Naive thymus-derived CD4-positive, alpha-beta T cell (primary cell): ENCODE measurements around the gene ARHGAP24. TPM values are rescaled to one million over a fixed set of nuclear protein-coding genes. Genes with fewer than 3 reads are reported as not detected.

Experiments used
- ATAC-seq: fragments of 150-1000 bp; cut with Tn5 transposase; 2 replicates; pipeline ENCODE4 v1.10.0; 2021; ENCODE audit warnings: mild to moderate bottlenecking, moderate library complexity
- CTCF ChIA-PET: fragments of 350-600 bp; sonication (Branson Sonifier 250); formaldehyde crosslinking; loops from one replicate; lab custom pipeline; 2021; ENCODE audit warnings: antibody characterized with exemption; lab: Charles Lee
- POLR2A ChIA-PET: fragments of 350-600 bp; sonication (Branson Sonifier 250); formaldehyde crosslinking; loops from one replicate; lab custom pipeline; 2021; ENCODE audit warnings: antibody characterized with exemption, inconsistent platforms; lab: Charles Lee
- DNase-seq, 9 donors: peaks; one replicate each; pipeline versions ENCODE4 v3.0.0 to v3.0.0-alpha.2; 2020 to 2022; ENCODE audit warnings: mixed read lengths in 1 of 9
- H3K27ac ChIP-seq: one replicate; pipeline ENCODE4 v1.7.0; 2013; ENCODE audit warnings: mild to moderate bottlenecking, low read depth, low read length, moderate library complexity
- H3K27me3 ChIP-seq, 2 donors: one replicate each; pipeline ENCODE4 v1.7.0; 2013; ENCODE audit warnings: low read length in 2 of 2, mild to moderate bottlenecking in 2 of 2, moderate library complexity in 2 of 2; ENCODE audit not compliant: control insufficient read depth in 2 of 2, insufficient read depth in 2 of 2
- H3K36me3 ChIP-seq, 3 experiments: 1 replicate in 2 of 3; 2 replicates in 1 of 3; pipeline ENCODE4 v1.7.0; 2013; ENCODE audit warnings: low read length in 3 of 3, mild to moderate bottlenecking in 3 of 3, moderate library complexity in 1 of 3; ENCODE audit not compliant: insufficient read depth in 3 of 3, control insufficient read depth in 2 of 3
- H3K4me1 ChIP-seq, 2 donors: one replicate each; pipeline ENCODE4 v1.7.0; 2013; ENCODE audit warnings: low read length in 2 of 2, mild to moderate bottlenecking in 2 of 2, moderate library complexity in 1 of 2; ENCODE audit not compliant: control insufficient read depth in 2 of 2, insufficient read depth in 2 of 2
- H3K4me3 ChIP-seq: 2 replicates; pipeline ENCODE4 v1.7.0; 2013; ENCODE audit warnings: mild to moderate bottlenecking, low read length
- H3K9me3 ChIP-seq, 3 experiments: 1 replicate in 2 of 3; 2 replicates in 1 of 3; pipeline ENCODE4 v1.7.0; 2013; ENCODE audit warnings: low read length in 3 of 3; ENCODE audit not compliant: control insufficient read depth in 2 of 3
- H3K27ac Mint-ChIP-seq, 9 donors: one replicate each; pipeline ENCODE4 v1.8.0; 2020 to 2022; ENCODE audit warnings: mixed read lengths in 9 of 9, mild to moderate bottlenecking in 8 of 9, moderate library complexity in 5 of 9, inconsistent platforms in 2 of 9
- H3K27me3 Mint-ChIP-seq, 5 donors: one replicate each; pipeline ENCODE4 v1.8.0; 2021 to 2022; ENCODE audit warnings: mixed read lengths in 5 of 5, mild to moderate bottlenecking in 1 of 5
- H3K36me3 Mint-ChIP-seq, 5 donors: one replicate each; pipeline ENCODE4 v1.8.0; 2020 to 2022; ENCODE audit warnings: mixed read lengths in 5 of 5, mild to moderate bottlenecking in 3 of 5, inconsistent platforms in 1 of 5
- H3K4me1 Mint-ChIP-seq, 7 donors: one replicate each; pipeline ENCODE4 v1.8.0; 2020 to 2022; ENCODE audit warnings: mixed read lengths in 7 of 7, mild to moderate bottlenecking in 3 of 7, inconsistent platforms in 1 of 7
- H3K4me3 Mint-ChIP-seq, 10 donors: one replicate each; pipeline ENCODE4 v1.8.0; 2020 to 2022; ENCODE audit warnings: mild to moderate bottlenecking in 10 of 10, mixed read lengths in 10 of 10, moderate library complexity in 6 of 10, inconsistent platforms in 2 of 10
- H3K9me3 Mint-ChIP-seq, 11 donors: one replicate each; pipeline ENCODE4 v1.8.0; 2020 to 2022; ENCODE audit warnings: mixed read lengths in 11 of 11, mild to moderate bottlenecking in 4 of 11, inconsistent platforms in 1 of 11, moderate library complexity in 1 of 11
- intact Hi-C, 2 donors: fragments of 100-400 bp; cut with micrococcal nuclease; formaldehyde crosslinking; loops; one replicate each; pipeline ENCODE4 v1.15.1; 2023
- polyA plus RNA-seq, 2 donors: library from polyadenylated mRNA; unstranded; fragments of 300-500 nt; fragmentation: Illumina TruSeq; gene quantifications; one replicate each; pipeline ENCODE4 v1.2.3, GENCODE V29; 2021
- total RNA-seq, 6 experiments: library from RNA in 5 of 6; stranded (reverse) in 5 of 6; gene quantifications; 1 replicate in 5 of 6; 2 replicates in 1 of 6; pipeline ENCODE4 v1.2.3 and lab custom pipeline; 2021 to 2026

Gene ARHGAP24
- total and polyA plus RNA-seq, 7 experiments from 2014 or later = 0.41 to 12.7 (median 1.3) TPM; not detected in 3

GRCh38 chr4:85717847-85718246, 242.9 kb downstream of the ARHGAP24 start:
- Histone ChIP-seq H3K36me3 (no peaks in the 10 kb centered on the region), H3K4me1 (no peaks in the 10 kb centered on the region), H3K27ac (no peak overlapping the region), H3K9me3 (no peaks in the 10 kb centered on the region), H3K27me3 (no peaks in the 10 kb centered on the region), H3K4me3 (no peak overlapping the region)
- ATAC-seq (no peak), DNase-seq (no peak)
- Mint-ChIP-seq H3K4me1 (no peaks in the 10 kb centered on the region), H3K4me3 (no peak overlapping the region), H3K36me3 (no peaks in the 10 kb centered on the region), H3K9me3 (peaks cover 0 to 3% (median 0%) of the 10 kb centered on the region in 11 donors), H3K27ac (no peak overlapping the region), H3K27me3 (no peaks in the 10 kb centered on the region)
- ChIA-PET POLR2A (no interaction called here), CTCF (no interaction called here)
- intact Hi-C loops = no loop called here

DNA sequence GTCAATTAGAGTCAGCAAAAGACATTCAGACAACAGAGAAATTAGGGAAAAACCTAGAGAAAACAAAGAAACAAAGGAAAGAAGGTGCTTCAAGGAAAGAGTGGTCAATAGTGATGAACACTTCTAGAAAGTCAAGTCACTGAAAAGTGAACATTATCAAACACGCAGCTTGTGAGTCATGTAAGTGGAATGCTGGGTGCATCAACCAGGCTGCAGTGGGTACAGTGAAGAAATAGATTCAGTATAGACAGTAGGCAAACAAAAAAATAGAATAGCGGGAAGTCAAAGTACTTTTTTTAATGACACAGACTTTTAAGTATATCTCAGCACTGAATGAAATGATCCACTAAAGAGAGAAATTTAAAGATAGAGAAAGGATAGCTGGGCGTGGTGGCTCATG, 245.8 kb downstream of the ARHGAP24 start:
- ATAC-seq = no peak
- ChIA-PET POLR2A (no interaction called here), CTCF (no interaction called here)
- Mint-ChIP-seq H3K36me3 (no peaks in the 10 kb centered on the region), H3K4me1 (peaks cover 0 to 2% (median 0%) of the 10 kb centered on the region in 7 donors), H3K27ac (no peak overlapping the region), H3K4me3 (no peak overlapping the region), H3K27me3 (no peaks in the 10 kb centered on the region), H3K9me3 (peaks cover 0 to 3% (median 0%) of the 10 kb centered on the region in 11 donors)
- H3K4me3 ChIP-seq = no peak overlapping the region
- no peaks in the 10 kb centered on the region for H3K36me3 ChIP-seq
- no peak overlapping the region for H3K27ac ChIP-seq
- H3K27me3 ChIP-seq = no peaks in the 10 kb centered on the region
- DNase-seq = no peak
- H3K9me3 ChIP-seq = no peaks in the 10 kb centered on the region
- intact Hi-C loops = no loop called here
- H3K4me1 ChIP-seq = no peaks in the 10 kb centered on the region

- Mint-ChIP-seq H3K4me1 (peaks cover 0 to 2% (median 0%) of the 10 kb centered on the region in 7 donors), H3K27me3 (no peaks in the 10 kb centered on the region), H3K9me3 (peaks cover 0 to 3% (median 0%) of the 10 kb centered on the region in 11 donors), H3K4me3 (no peak overlapping the region), H3K27ac (no peak overlapping the region), H3K36me3 (no peaks in the 10 kb centered on the region)
- DNase-seq = no peak
- ChIA-PET POLR2A (no interaction called here), CTCF (no interaction called here)
- Histone ChIP-seq H3K9me3 (no peaks in the 10 kb centered on the region), H3K36me3 (no peaks in the 10 kb centered on the region), H3K27ac (no peak overlapping the region), H3K27me3 (no peaks in the 10 kb centered on the region), H3K4me3 (no peak overlapping the region), H3K4me1 (no peaks in the 10 kb centered on the region)
- ATAC-seq = no peak
- intact Hi-C loops = no loop called here
These were observed 247.5 kb downstream of the ARHGAP24 start for GRCh38 chr4:85722401-85722800.

GRCh38 chr4:85722807-85723206, 247.9 kb downstream of the ARHGAP24 start:
- intact Hi-C loops = no loop called here
- Mint-ChIP-seq H3K9me3 (peaks cover 0 to 5% (median 0%) of the 10 kb centered on the region in 11 donors), H3K36me3 (no peaks in the 10 kb centered on the region), H3K4me3 (no peak overlapping the region), H3K4me1 (peaks cover 0 to 2% (median 0%) of the 10 kb centered on the region in 7 donors), H3K27me3 (no peaks in the 10 kb centered on the region), H3K27ac (no peak overlapping the region)
- H3K4me1 ChIP-seq = no peaks in the 10 kb centered on the region
- DNase-seq (no peak), ATAC-seq (no peak)
- H3K9me3 ChIP-seq = no peaks in the 10 kb centered on the region
- ChIA-PET CTCF (no interaction called here), POLR2A (no interaction called here)
- H3K36me3 ChIP-seq = no peaks in the 10 kb centered on the region
- no peak overlapping the region for H3K4me3 ChIP-seq
- H3K27ac ChIP-seq = no peak overlapping the region
- H3K27me3 ChIP-seq = no peaks in the 10 kb centered on the region

GRCh38 chr4:85724791-85725563, 250.0 kb downstream of the ARHGAP24 start:
- Histone ChIP-seq H3K27ac (no peak overlapping the region), H3K36me3 (no peaks in the 10 kb centered on the region), H3K9me3 (no peaks in the 10 kb centered on the region), H3K27me3 (no peaks in the 10 kb centered on the region), H3K4me3 (no peak overlapping the region), H3K4me1 (no peaks in the 10 kb centered on the region)
- Mint-ChIP-seq H3K27ac (no peak overlapping the region), H3K4me1 (peaks cover 0 to 2% (median 0%) of the 10 kb centered on the region in 7 donors), H3K27me3 (no peaks in the 10 kb centered on the region), H3K36me3 (no peaks in the 10 kb centered on the region), H3K4me3 (no peak overlapping the region), H3K9me3 (peaks cover 0 to 5% (median 0%) of the 10 kb centered on the region in 11 donors)
- CTCF ChIA-PET = no interaction called here
- intact Hi-C loops = no loop called here
- DNase-seq (no peak), ATAC-seq (no peak)
- POLR2A ChIA-PET = no interaction called here

GRCh38 chr4:85725721-85726170, 250.8 kb downstream of the ARHGAP24 start:
- H3K36me3 ChIP-seq = no peaks in the 10 kb centered on the region
- intact Hi-C loops = no loop called here
- no peaks in the 10 kb centered on the region for H3K9me3 ChIP-seq
- POLR2A ChIA-PET = no interaction called here
- Mint-ChIP-seq H3K27me3 (no peaks in the 10 kb centered on the region), H3K9me3 (peaks cover 0 to 5% (median 0%) of the 10 kb centered on the region in 11 donors), H3K27ac (no peak overlapping the region), H3K36me3 (no peaks in the 10 kb centered on the region), H3K4me3 (no peak overlapping the region), H3K4me1 (peaks cover 0 to 2% (median 0%) of the 10 kb centered on the region in 7 donors)
- no peak for DNase-seq
- peak; percentile 59 for ATAC-seq
- H3K27me3 ChIP-seq = no peaks in the 10 kb centered on the region
- no peak overlapping the region for H3K4me3 ChIP-seq
- H3K4me1 ChIP-seq = no peaks in the 10 kb centered on the region
- H3K27ac ChIP-seq = no peak overlapping the region
- CTCF ChIA-PET = no interaction called here

- intact Hi-C loops = no loop called here
- Histone ChIP-seq H3K4me3 (no peak overlapping the region), H3K27me3 (no peaks in the 10 kb centered on the region), H3K27ac (no peak overlapping the region), H3K4me1 (no peaks in the 10 kb centered on the region), H3K9me3 (no peaks in the 10 kb centered on the region), H3K36me3 (no peaks in the 10 kb centered on the region)
- peaks cover 0 to 5% (median 0%) of the 10 kb centered on the region in 11 donors for H3K9me3 Mint-ChIP-seq
- no peaks in the 10 kb centered on the region for H3K27me3 Mint-ChIP-seq
- H3K27ac Mint-ChIP-seq = no peak overlapping the region
- ChIA-PET POLR2A (no interaction called here), CTCF (no interaction called here)
- ATAC-seq (no peak), DNase-seq (no peak)
- H3K4me1 Mint-ChIP-seq = peaks cover 0 to 2% (median 0%) of the 10 kb centered on the region in 7 donors
- H3K36me3 Mint-ChIP-seq = no peaks in the 10 kb centered on the region
- H3K4me3 Mint-ChIP-seq = no peak overlapping the region
These were observed 251.6 kb downstream of the ARHGAP24 start for GRCh38 chr4:85726555-85726954.
